ENCODE data around the gene WBP4.

The WBP4 gene

DNA sequence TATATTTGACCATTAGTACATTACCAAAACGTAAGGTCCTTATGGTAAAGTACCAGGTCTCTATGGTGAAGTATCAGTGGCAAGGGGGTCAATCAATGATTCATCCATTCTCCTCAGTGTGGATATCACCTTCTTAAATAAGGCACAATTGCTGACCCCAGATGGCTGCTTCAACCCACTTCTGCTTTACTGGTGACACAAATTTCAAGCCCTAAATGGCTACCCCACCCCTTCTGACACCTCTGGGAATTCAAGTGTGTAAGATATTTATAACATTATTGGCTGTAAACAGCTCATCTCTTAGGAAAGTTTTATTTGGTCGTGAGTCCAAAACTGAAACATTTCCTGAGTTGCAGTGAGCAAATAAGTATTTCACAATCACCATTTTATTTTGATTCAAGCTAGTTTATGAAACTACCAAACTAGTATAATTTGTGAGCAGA is 7.9 kb upstream of the WBP4 start:
- H3K4me3 ChIP-seq (ENCODE audit: low read depth, low read length) = no peak overlapping the region

DNA sequence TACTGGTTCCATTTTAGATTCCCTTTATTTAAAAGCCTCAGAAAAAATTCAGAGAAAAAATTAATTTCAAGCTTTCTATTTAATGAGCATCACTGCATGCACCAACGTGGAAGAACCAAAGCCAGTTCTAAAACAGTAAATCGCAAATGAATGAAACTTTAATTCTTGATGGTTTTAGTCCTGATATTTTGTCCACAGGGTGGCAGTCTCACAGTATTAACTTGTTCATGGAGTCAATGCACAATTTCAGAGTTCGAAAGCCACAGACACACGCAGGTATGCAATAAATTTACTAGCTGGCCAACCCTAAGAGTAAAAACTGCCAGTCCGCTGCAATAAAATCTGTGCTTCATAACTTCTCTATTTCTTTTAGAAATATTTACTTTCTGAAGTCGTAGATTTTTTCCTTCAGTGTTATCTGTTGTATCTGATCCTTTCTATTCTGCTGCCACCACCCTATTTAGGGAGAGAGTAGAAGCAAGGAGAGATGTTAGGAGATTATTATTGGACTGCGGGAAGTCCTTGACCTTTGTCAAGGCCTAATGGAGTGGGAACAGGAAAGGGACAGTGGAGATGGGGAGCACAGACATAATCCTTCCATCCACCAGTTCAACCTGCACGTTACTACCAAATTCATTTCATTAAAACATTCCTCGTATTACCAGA is 7.0 kb upstream of the WBP4 start:
- no peaks in the 10 kb centered on the region for H3K36me3 ChIP-seq
- DNase-seq = peak; percentile 43
- no peaks in the 10 kb centered on the region for H3K9me3 ChIP-seq
- H3K27me3 ChIP-seq = no peaks in the 10 kb centered on the region
- TF ChIP-seq, protein P1, sequence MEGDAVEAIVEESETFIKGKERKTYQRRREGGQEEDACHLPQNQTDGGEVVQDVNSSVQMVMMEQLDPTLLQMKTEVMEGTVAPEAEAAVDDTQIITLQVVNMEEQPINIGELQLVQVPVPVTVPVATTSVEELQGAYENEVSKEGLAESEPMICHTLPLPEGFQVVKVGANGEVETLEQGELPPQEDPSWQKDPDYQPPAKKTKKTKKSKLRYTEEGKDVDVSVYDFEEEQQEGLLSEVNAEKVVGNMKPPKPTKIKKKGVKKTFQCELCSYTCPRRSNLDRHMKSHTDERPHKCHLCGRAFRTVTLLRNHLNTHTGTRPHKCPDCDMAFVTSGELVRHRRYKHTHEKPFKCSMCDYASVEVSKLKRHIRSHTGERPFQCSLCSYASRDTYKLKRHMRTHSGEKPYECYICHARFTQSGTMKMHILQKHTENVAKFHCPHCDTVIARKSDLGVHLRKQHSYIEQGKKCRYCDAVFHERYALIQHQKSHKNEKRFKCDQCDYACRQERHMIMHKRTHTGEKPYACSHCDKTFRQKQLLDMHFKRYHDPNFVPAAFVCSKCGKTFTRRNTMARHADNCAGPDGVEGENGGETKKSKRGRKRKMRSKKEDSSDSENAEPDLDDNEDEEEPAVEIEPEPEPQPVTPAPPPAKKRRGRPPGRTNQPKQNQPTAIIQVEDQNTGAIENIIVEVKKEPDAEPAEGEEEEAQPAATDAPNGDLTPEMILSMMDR (IDR thresholded peaks at IDR 0.05; ENCODE audit: low read depth, low read length) = peak; percentile 67
- H3K4me3 ChIP-seq (ENCODE audit: low read depth, low read length) = no peak overlapping the region
- H3K4me1 ChIP-seq = no peaks in the 10 kb centered on the region; the same call in 1 of the 2 replicates

More for the DNA sequence above, 7.9 kb upstream of the WBP4 start:
- TF ChIP-seq, protein P1 (IDR thresholded peaks at IDR 0.05; ENCODE audit: low read depth, low read length) = no peak
- no peaks in the 10 kb centered on the region for H3K4me1 ChIP-seq
- H3K27me3 ChIP-seq = no peaks in the 10 kb centered on the region
- H3K36me3 ChIP-seq = no peaks in the 10 kb centered on the region
- no peak for DNase-seq
- no peaks in the 10 kb centered on the region; the same call in 1 of the 2 replicates for H3K9me3 ChIP-seq

DNA sequence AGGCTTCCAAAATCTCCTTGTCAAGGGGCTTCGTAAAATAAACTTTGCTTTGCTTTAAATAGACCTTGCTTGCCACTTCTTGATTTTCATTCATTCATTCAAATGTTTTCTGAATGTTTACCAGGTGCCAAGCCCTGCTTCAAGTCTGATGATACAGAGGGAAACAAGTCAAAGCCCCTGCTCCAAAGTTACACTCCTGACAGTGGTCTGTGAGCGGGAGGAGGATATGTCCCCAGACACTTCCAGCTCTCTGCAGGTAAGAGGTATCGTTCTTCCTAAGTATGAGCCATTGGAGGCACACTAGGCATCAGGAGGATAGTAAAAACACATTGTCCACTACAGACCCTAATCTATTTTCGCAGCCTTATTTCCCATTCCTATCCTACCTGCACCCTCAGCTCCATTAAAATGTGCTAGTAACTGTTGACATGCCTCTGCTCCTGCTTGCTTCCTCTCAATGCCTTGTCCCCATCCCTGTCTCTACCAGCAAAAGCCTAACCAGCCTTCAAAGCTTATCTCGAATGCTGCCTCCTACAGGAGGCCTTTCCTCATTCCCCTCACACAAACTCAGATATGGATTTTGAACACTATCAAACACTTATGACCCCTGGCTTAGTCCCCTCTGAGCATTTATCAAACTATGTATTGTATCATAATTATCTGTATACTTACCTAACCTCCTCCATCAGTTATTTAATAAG is 6.2 kb upstream of the WBP4 start:
- no peak for DNase-seq
- Histone ChIP-seq H3K27me3 (no peaks in the 10 kb centered on the region), H3K4me3 (ENCODE audit: low read depth, low read length) (no peak overlapping the region), H3K36me3 (no peaks in the 10 kb centered on the region), H3K4me1 (no peaks in the 10 kb centered on the region; the same call in 1 of the 2 replicates), H3K9me3 (no peaks in the 10 kb centered on the region)
- TF ChIP-seq, protein P1 (IDR thresholded peaks at IDR 0.05; ENCODE audit: low read depth, low read length) = peak; percentile 55

DNA sequence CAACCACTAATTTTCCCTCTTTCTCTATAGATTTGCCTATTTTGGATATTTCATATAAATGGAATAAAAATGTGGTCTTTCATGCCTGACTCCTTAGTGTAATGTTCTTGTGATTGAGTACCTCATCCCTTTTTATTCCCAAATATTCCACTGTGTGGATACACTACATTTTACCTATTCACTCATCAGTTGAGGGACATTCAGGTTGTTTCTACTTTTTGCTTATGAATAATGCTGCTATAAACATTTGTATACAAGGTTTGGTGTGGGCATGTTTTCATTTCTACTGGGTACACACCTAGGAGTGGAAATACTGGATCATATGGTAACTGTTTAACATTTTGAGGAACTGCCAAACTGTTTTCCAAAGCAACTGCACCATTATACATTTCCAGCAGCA is 5.1 kb upstream of the WBP4 start:
- DNase-seq = no peak
- H3K4me1 ChIP-seq = no peaks in the 10 kb centered on the region; the same call in 1 of the 2 replicates
- H3K36me3 ChIP-seq = no peaks in the 10 kb centered on the region
- no peak overlapping the region for H3K4me3 ChIP-seq (ENCODE audit: low read depth, low read length)
- no peaks in the 10 kb centered on the region for H3K27me3 ChIP-seq
- H3K9me3 ChIP-seq = no peaks in the 10 kb centered on the region
- TF ChIP-seq, protein P1 (IDR thresholded peaks at IDR 0.05; ENCODE audit: low read depth, low read length) = no peak

DNA sequence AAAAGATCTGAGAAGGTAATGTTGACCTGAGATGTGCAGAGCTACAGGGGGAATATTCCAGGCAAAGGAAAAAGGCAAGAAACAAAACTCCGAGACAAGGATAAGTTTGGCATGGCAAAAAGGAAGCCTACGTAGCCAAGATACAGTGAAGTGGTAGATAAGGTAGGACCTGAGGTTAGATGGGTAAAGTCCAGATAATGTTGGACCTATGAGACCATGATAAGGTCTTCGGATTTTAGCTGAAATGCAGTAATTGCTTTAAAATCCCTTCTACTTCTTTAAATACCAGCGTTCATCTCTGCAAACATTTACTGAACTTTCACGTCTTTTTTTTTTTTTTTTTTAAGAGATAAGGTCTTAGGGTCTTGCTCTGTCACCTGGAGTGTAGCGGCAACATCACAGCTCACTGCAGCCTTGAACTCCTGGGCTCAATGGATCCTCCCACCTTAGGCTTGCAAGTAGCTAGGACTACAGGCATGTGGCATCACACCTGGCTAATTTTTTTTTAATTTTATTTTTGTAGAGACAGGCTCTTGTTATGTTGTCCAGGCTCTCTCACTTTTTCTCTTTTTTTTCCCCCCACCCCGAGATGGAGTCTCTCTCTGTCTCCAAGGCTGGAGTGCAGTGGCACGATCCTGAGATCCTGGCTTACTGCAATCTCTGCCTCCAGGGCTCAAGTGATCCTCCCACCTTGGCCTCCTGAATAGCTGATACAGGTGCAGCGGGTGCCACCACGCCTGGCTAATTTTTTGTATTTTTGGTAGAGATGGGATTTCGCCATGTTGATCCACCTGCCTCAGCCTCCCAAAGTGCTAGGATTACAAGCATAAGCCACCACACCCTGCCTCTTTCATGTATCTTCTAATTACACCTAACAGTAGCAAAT is 4.2 kb upstream of the WBP4 start:
- H3K9me3 ChIP-seq = no peaks in the 10 kb centered on the region
- no peak overlapping the region for H3K4me3 ChIP-seq (ENCODE audit: low read depth, low read length)
- no peaks in the 10 kb centered on the region for H3K36me3 ChIP-seq
- no peaks in the 10 kb centered on the region; the same call in 1 of the 2 replicates for H3K4me1 ChIP-seq
- TF ChIP-seq, protein P1 (IDR thresholded peaks at IDR 0.05; ENCODE audit: low read depth, low read length) = no peak
- no peak for DNase-seq
- no peaks in the 10 kb centered on the region for H3K27me3 ChIP-seq
